Measurements from ENCODE around the gene SERPINA5. TPM values are rescaled to one million over a fixed set of nuclear protein-coding genes. Genes with fewer than 3 reads are reported as not detected.
"Not testable (repeated sequence)": the region's sequence is repeated elsewhere in the genome, so short reads cannot be mapped to it uniquely, and the experiment has no call there.

The SERPINA5 gene
- total RNA-seq, 2 donors from 2014 or later: 0.46 to 0.75 TPM

DNA sequence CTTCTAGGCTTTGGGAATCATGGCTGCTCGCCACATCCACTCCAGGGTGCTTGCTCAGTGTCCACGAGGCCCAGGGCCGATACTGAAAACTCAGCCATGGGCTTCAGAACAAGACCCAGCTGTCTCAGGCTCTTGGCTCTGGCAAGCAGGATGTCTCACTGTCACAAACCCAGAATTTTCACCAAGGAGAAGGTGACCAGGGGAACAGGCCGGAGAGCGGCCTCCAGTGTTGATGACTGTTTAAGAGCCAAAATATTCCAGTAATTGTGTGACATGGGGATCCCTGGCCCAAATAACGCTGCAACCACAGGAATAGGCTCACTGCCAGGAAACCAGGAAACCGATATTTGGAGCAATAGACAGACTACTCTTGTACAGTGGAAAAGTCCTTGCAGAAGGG is 9.8 kb upstream of the SERPINA5 start:
- intact Hi-C loops (cut with DNase I, micrococcal nuclease): no loop called here
- DNase-seq: no peak
- ATAC-seq: no peak

DNA sequence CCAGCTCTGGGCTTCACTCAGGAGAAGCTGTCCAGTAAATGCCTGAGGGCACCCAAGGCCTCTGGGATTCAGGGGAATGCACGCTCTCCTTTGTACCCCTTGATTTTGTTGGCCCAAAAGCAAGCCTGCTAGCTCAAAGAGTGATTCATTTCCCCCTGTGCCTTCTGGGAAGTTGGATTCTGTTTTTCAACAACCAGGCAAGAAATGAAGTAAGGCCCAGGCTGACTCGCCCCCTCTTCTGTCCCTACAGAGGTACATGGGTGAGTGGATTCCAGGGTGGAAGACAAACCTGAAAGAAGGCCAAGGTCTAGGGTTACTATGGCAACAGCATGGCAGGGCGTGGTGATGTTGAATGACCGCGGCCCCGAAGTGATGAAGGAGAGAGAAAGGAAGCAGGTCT is 9.3 kb upstream of the SERPINA5 start:
- DNase-seq (no peak), ATAC-seq (no peak)
- intact Hi-C loops (cut with DNase I, micrococcal nuclease): no loop called here

GRCh38 chr14:94572637-94573303 is 8.5 kb upstream of the SERPINA5 start:
- DNase-seq (no peak), ATAC-seq (no peak)
- intact Hi-C loops (cut with DNase I, micrococcal nuclease): no loop called here

- no peak for ATAC-seq
- intact Hi-C loops (cut with DNase I, micrococcal nuclease): no loop called here
- no peak for DNase-seq
These were observed 7.5 kb upstream of the SERPINA5 start for GRCh38 chr14:94573475-94574277.

- no peak for DNase-seq
- intact Hi-C loops (cut with DNase I, micrococcal nuclease): no loop called here
- no peak for ATAC-seq
These were observed 6.9 kb upstream of the SERPINA5 start for GRCh38 chr14:94574336-94574735.

DNA sequence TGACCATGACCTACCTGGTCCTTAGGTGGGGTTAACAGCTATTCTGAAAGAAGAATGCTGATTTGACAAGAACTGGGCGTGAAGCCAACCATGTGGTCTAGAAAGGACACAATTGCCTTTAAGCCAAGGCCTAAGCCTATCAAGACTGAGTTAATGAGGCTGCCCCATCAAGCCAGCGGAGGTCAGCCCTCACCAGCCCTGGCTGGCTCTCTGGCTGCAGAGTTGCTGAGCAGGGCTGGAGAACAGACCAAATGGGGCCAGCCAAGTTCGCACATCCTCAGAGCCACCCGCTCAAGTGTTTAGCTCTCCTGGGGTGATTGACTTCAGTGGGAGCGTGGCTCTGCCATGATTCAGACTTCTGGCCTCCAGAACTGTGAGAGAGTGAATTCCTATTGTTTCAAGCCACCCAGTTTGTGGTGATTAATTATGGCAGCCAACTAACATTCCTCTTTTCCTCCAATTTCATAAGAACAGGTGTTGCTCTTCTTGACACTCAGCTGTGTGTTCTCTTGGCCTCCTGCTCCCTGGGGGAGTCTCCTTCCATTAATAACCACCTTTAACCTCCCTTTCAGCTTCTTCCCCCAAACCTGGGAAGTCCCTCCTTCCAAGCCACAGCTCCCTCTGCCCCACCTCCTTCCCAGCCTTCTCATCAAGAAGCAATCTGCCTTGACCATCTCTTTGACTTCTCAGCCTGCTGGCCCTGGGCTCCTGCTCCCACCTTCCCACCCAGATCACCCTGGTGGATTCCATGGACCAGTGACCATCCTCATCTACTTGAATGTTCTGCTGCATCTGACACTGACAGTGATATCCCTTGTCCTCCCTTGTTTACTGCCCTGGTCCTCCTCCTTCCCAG is 5.3 kb upstream of the SERPINA5 start:
- intact Hi-C loops (cut with DNase I, micrococcal nuclease): no loop called here
- ATAC-seq (no peak), DNase-seq (no peak)

- ATAC-seq; intact Hi-C loops (cut with DNase I, micrococcal nuclease); DNase-seq: not testable (repeated sequence)
These were observed 3.8 kb upstream of the SERPINA5 start for GRCh38 chr14:94577472-94577871.

DNA sequence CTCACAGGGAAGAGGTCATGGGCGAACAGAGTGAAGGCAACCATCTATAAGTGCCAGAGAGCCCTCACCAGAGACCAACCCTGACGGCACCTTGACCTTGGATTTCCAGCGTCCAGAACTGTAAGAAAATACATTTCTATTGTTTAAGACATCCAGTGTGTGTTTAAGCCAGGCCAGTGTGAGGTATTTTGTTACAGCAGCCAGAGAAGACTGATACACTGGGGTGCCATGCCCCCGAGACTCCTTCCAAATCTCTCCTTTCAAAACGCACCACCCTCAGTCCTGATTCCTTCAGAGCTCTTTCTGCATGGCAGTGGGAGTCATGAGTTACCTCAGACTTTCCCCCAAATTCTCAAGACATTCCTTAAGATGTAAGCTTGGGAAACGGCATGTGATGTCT is 2.5 kb upstream of the SERPINA5 start:
- DNase-seq (no peak), ATAC-seq (no peak)
- intact Hi-C loops (cut with DNase I, micrococcal nuclease): no loop called here

- intact Hi-C loops (cut with DNase I, micrococcal nuclease): no loop called here
- no peak for DNase-seq
- ATAC-seq: no peak
These were observed 1.0 kb downstream of the SERPINA5 start for GRCh38 chr14:94582199-94582750.

- ATAC-seq (no peak), DNase-seq (no peak)
- intact Hi-C loops (cut with DNase I, micrococcal nuclease): no loop called here
These were observed 1.6 kb downstream of the SERPINA5 start for GRCh38 chr14:94582851-94583250.

DNA sequence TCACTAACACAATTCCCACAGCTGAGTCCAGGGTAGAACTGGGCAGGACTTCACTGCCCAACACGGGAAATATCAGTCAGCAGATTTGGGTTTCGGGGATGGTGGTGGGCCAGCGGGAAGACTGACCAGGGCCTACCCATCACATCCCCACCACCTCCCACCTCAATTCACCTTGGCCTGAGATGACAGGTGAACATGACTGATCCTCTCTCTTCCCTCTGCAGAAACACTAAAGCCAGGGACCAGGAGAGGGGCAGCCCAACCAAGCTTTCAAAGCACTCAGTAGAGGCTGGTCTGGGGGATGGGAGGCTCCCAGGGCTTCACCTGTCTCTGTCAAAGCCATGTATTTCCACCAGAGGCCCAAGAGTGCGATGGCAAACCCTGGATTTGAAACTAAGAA is 2.3 kb downstream of the SERPINA5 start:
- intact Hi-C loops (cut with DNase I, micrococcal nuclease): no loop called here
- DNase-seq: no peak
- ATAC-seq: no peak

- intact Hi-C loops (cut with DNase I, micrococcal nuclease): no loop called here
- no peak for DNase-seq
- no peak for ATAC-seq
These were observed 3.5 kb downstream of the SERPINA5 start for GRCh38 chr14:94584591-94585280.

DNA sequence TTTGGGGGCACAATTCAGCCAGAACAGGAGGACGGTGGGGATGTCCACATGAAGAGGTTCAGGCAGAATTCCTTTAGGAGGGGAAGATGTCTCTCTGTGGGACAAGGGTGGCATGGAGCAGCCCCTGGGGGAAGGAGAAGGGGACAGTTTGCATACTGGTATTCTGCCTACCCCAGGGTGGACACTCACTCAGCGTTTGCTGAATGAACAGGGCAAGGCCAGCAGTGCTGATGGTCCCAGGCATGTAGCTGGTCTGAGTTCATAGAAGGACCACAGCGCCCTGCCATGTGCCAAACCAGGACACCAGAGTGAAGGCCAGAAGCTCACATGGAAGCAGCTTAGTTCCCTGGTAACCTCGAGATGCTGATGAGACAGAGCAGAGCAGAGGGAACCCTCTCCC is 5.4 kb downstream of the SERPINA5 start:
- intact Hi-C loops (cut with DNase I, micrococcal nuclease): no loop called here
- no peak for DNase-seq
- no peak for ATAC-seq

- DNase-seq: no peak
- intact Hi-C loops (cut with DNase I, micrococcal nuclease): no loop called here
- no peak for ATAC-seq
These were observed 7.1 kb downstream of the SERPINA5 start for GRCh38 chr14:94588311-94588710.

DNA sequence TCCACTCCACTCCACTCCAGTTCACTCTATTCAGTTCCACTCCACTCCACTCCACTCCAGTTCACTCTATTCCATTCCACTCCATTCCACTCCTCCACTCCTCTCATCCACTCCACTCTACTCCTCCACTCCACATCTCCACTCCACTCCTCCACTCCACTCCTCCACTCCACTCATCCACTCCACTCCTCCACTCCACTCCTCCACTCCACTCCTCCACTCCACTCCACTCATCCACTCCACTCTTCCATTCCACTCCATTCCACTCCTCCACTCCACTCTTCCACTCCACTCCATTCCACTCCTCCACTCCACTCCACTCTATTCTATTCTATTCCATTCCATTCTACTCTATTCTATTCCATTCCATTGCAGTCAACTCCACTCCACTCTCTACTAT is 9.8 kb downstream of the SERPINA5 start:
- ATAC-seq (no peak), DNase-seq (no peak)
- intact Hi-C loops (cut with DNase I, micrococcal nuclease): no loop called here

DNA sequence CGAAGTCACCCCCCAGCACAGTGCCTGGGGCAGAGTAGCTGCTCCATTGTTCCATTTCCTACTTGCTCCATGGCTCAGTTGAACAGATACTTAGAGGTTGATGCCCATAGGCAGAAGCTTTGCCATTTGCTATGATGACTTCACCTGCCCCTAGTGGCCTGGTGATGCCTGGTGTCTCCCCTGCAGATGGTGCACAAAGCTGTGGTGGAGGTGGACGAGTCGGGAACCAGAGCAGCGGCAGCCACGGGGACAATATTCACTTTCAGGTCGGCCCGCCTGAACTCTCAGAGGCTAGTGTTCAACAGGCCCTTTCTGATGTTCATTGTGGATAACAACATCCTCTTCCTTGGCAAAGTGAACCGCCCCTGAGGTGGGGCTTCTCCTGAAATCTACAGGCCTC is 10.6 kb downstream of the SERPINA5 start:
- no peak for DNase-seq
- no peak for ATAC-seq
- intact Hi-C loops (cut with DNase I, micrococcal nuclease): no loop called here

GRCh38 chr14:94592457-94592856 is 11.2 kb downstream of the SERPINA5 start:
- DNase-seq (no peak), ATAC-seq (no peak)
- intact Hi-C loops (cut with DNase I, micrococcal nuclease): no loop called here

GRCh38 chr14:94593376-94593748 is 12.1 kb downstream of the SERPINA5 start:
- DNase-seq (no peak), ATAC-seq (no peak)
- intact Hi-C loops (cut with DNase I, micrococcal nuclease): no loop called here

Data from left colon (tissue), 2 donors.